ENCODE results near the gene SPACA9.

DNA sequence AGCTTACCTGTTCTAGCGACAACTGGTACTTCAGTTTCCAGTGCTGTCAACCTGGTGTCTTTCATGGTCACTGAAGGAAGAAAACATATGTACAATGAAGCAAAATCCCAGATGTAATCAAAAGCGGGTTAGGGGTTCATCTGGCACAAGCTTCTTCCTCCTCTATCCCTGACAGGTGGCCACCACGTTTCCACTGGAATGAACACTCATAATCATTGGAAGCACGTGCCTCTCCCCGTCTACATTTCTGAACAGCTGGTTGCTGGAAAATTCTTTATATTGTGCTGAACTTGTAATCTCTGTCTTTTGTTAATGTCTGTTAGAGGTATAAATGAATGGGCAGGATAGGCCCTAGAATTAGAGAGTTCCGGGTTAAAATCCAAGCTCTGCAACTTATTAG, 56.3 kb downstream of the SPACA9 start:
- TF ChIP-seq CTCF (IDR thresholded peaks at IDR 0.05 in 8 of 11, conservative IDR thresholded peaks at IDR 0.05 in 3 of 11): no peak
- TF ChIP-seq POLR2AphosphoS5 (IDR thresholded peaks at IDR 0.05): no peak
- no peak for TF ChIP-seq POLR2A (IDR thresholded peaks at IDR 0.05)
